Measurements from ENCODE around the gene DAD1. TPM values are rescaled to one million over a fixed set of nuclear protein-coding genes. Genes with fewer than 3 reads are reported as not detected.
A peak's percentile ranks its signal among the peaks of the same experiment; 100 is the strongest.
"Not testable (repeated sequence)": the region's sequence is repeated elsewhere in the genome, so short reads cannot be mapped to it uniquely, and the experiment has no call there.

Gene DAD1
- total RNA-seq, result 180 TPM
- long read RNA-seq, transcript DAD1-201 (3 exons, 731 nt), result major isoform, 54 of 57 reads
- long read RNA-seq, partial matches to known transcripts, result 1 of 57 reads
- long read RNA-seq, other reads (novel, unspliced or antisense), result 2 of 57 reads

- DNase-seq (ENCODE audit: low spot score), result peak; percentile 100
Observed at GRCh38 chr14:22589096-22589839, at the start of gene DAD1. Gene DAD1 (minus strand): TSS chr14:22589224. CDS start chr14:22589157, 67 bp downstream.

DNA sequence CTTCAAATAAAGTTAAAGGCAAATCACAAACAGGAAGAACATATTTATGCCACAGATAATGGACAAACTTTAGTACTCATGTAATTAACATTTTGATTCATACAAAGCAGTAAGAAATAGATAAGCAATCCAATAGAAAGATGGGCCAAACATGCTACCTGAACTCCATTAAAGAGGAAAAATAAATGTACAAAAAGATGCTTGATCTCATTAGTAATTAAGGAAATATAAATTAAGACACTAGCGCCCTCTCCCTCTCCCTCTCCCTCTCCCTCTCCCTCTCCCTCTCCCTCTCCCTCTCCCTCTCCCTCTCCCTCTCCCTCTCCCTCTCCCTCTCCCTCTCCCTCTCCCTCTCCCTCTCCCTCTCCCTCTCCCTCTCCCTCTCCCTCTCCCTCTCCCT lies 47.0 kb upstream of the DAD1 start:
- not testable (repeated sequence) for DNase-seq (ENCODE audit: low spot score)

DNA sequence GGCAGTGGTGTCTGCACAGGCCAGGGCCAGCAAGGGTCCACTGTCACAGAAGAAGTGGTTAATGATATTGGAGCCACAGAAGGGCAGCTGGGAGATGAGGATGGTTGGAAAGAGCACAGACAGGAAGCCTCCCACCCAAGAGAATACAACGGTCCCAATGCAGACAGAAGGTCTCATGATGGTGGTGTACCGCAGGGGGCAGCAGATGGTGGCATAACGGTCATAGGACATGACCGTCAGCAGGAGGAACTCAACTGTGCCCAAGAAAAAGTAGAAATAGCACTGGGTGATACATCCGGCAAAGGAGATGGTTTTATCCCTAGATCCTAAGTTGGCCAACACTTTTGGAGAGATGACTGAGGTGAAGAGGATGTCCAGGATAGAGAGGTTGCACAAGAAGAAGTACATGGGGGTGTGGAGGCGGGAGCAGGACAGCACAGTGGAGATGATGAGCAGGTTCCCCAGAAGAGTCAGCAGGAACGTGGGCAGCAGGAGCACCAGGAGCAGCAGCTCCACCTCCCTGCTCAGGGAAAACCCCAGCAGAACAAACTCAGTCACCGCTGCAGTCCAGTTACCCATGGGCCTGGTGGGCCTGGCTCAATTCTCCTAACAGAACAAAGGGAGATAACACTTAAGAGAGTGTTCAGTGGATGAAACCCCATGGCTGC lies 45.3 kb upstream of the DAD1 start:
- DNase-seq (ENCODE audit: low spot score), result no peak

GRCh38 chr14:22630486-22630885 lies 41.5 kb upstream of the DAD1 start:
- DNase-seq (ENCODE audit: low spot score), result no peak

- DNase-seq (ENCODE audit: low spot score), result no peak
Observed at GRCh38 chr14:22630066-22630465, 41.0 kb upstream of the DAD1 start.

- no peak for DNase-seq (ENCODE audit: low spot score)
Observed at GRCh38 chr14:22629361-22629760, 40.3 kb upstream of the DAD1 start.

- DNase-seq (ENCODE audit: low spot score), result no peak
Observed at GRCh38 chr14:22627506-22628263, 38.7 kb upstream of the DAD1 start.

GRCh38 chr14:22626590-22626989 lies 37.6 kb upstream of the DAD1 start:
- DNase-seq (ENCODE audit: low spot score), result no peak

GRCh38 chr14:22623047-22623446 lies 34.0 kb upstream of the DAD1 start:
- DNase-seq (ENCODE audit: low spot score), result no peak

GRCh38 chr14:22622255-22622654 lies 33.2 kb upstream of the DAD1 start:
- no peak for DNase-seq (ENCODE audit: low spot score)

DNA sequence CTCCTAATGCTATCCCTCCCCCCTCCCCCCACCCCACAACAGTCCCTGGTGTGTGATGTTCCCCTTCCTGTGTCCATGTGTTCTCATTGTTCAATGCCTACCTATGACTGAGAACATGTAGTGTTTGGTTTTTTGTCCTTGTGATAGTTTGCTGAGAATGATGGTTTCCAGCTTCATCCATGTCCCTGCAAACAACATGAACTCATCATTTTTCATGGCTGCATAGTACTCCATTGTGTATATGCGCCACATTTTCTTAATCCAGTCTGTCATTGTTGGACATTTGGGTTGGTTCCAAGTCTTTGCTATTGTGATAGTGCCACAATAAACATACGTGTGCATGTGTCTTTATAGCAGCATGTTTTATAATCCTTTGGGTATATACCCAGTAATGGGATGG lies 26.7 kb upstream of the DAD1 start:
- not testable (repeated sequence) for DNase-seq (ENCODE audit: low spot score)

GRCh38 chr14:22614240-22614799 lies 25.3 kb upstream of the DAD1 start:
- DNase-seq (ENCODE audit: low spot score), result no peak

DNA sequence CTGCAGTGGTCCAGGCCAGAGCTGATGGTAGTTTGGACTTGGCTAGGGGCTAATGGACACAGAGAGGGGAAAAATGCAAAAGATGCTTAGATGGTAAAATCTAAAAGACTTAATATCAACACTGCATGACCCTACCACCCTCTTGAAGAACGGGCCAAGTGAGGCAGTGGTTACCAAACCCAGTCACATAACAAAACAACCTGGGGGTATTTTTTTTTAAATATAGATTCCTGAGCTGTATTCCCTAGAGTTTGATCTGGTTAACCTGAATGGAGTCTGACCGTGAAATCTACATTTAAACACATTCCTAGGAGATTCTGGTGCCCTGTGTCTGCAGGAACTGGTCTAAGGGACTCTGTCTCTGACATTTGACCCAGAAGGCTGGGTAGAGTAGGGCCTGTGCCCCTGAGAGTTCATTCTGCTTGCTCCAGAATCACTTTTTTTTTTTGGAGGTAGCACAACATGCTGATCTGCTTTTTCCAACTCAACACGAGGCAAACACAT lies 24.8 kb upstream of the DAD1 start:
- no peak for DNase-seq (ENCODE audit: low spot score)

DNA sequence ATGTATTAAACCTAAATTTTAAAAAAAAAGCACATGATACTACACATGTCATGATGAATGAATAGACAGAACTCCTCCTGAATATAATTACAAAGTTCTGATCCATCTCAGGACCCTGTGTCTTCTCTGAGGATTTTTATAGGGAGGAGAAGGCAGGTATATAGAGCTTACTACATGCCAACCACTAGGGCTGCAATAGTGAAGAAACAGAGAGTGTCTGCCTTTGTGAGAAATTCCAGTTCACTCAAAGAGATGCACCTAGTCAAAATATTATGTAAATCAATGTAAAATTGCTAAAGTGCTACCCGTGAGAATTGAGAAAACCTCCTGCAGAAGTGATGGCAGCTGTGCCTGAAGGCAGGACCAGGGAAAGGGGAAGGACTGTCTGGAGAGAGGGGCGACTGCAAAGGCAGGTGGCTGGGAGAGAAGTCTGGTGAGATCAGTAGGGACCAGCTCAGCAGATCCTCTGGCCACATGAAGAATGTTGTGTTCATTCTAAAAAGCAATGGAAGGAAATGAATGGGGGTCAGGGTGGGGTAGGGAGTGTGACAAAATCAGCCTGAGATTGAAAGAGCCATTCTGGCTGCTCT lies 24.2 kb upstream of the DAD1 start:
- DNase-seq (ENCODE audit: low spot score), result no peak

GRCh38 chr14:22610931-22611330 lies 21.9 kb upstream of the DAD1 start:
- DNase-seq (ENCODE audit: low spot score), result no peak

DNA sequence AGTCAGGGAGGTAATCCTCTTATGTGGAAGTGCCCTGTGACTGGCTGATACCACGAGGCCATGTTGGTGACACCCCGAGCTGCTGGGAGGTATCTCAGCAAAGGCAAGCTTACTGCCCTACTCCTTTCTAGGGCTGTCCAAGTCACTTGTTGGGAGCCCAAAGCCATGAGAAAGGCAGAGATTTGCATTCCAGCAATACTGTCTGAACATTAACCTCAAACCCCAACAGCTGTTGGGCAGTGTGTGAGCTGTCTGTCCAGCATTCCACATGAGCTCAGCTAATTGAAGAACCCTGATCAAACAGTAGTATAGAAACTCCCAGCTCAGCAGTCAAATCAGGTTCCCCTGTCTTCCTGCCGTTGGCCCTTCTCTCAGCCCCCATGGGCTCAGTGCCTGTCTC lies 18.3 kb upstream of the DAD1 start:
- DNase-seq (ENCODE audit: low spot score), result no peak

- no peak for DNase-seq (ENCODE audit: low spot score)
Observed at GRCh38 chr14:22606380-22606779, 17.4 kb upstream of the DAD1 start.

DNA sequence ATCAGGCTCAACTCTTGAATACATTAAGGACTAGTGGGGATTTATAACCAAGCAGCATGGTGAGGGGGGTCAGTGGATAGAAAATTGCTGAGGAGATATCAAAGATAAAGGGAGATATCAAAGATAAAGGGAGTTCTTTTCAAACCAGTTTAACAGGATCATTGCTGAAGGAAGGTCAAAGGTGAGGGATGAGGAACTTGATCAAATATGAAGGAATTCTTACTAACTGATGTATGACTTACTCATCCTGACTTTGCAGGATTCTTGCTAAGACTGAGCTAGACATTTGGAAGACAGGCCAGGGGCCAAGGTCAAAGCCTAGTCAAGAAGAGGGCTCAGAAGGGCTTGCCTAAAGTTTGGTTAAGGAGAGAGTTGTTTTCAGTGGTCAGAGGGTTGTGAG lies 13.8 kb upstream of the DAD1 start:
- no peak for DNase-seq (ENCODE audit: low spot score)

GRCh38 chr14:22601996-22602395 lies 13.0 kb upstream of the DAD1 start:
- DNase-seq (ENCODE audit: low spot score), result no peak

- DNase-seq (ENCODE audit: low spot score), result no peak
Observed at GRCh38 chr14:22601456-22601855, 12.4 kb upstream of the DAD1 start.

DNA sequence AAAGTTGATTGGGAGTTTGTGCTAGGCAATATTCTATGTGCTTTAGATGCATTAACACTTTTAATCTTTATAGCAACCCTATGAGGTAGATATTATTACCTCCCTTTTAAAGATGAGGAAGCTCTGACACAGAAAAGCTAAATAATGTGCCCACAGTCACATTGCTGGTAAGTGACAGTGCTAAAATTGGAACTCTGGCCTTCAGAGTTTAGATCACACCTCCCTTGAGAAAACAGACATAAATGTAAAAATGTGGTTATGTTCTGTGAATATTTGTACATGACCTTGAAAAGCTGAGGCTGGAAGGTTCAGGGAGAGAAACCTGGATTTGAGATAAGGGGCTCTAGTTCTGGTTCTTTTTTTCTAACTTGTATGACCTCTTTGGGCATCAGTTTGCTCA lies 11.0 kb upstream of the DAD1 start:
- DNase-seq (ENCODE audit: low spot score), result no peak

Measured in mesenteric fat pad (tissue), 1 donor.